ENCODE data around the gene WDR75.
"Not testable (repeated sequence)": the region's sequence is repeated elsewhere in the genome, so short reads cannot be mapped to it uniquely, and the experiment has no call there.

The WDR75 gene

GRCh38 chr2:189421644-189422043 lies 19.6 kb upstream of the WDR75 start:
- Histone ChIP-seq H3K9me3 (ENCODE audit: control insufficient read depth, low read length) (no peaks in the 10 kb centered on the region), H3K79me2 (no peaks in the 10 kb centered on the region), H3K9ac (no peak overlapping the region), H3K4me2 (ENCODE audit: low read length) (no peak overlapping the region), H3K4me1 (no peaks in the 10 kb centered on the region), H3K4me3 (ENCODE audit: low read depth, low read length) (no peak overlapping the region), H3K27me3 (ENCODE audit: control insufficient read depth, insufficient read depth, low read length) (no peaks in the 10 kb centered on the region), H3K36me3 (ENCODE audit: control insufficient read depth, insufficient read depth, low read length) (no peaks in the 10 kb centered on the region), H2AFZ (no peak overlapping the region), H3K27ac (no peak overlapping the region)
- TF ChIP-seq CTCF (IDR thresholded peaks at IDR 0.05), result no peak

- no peaks in the 10 kb centered on the region for H3K36me3 ChIP-seq (ENCODE audit: control insufficient read depth, insufficient read depth, low read length)
- no peak overlapping the region for H3K4me3 ChIP-seq (ENCODE audit: low read depth, low read length)
- H2AFZ ChIP-seq, result no peak overlapping the region
- no peak overlapping the region for H3K4me2 ChIP-seq (ENCODE audit: low read length)
- H3K27ac ChIP-seq, result no peak overlapping the region
- no peaks in the 10 kb centered on the region for H3K79me2 ChIP-seq
- H3K4me1 ChIP-seq, result no peaks in the 10 kb centered on the region
- no peaks in the 10 kb centered on the region for H3K9me3 ChIP-seq (ENCODE audit: control insufficient read depth, low read length)
- TF ChIP-seq CTCF (IDR thresholded peaks at IDR 0.05), result no peak
- H3K9ac ChIP-seq, result no peak overlapping the region
- H3K27me3 ChIP-seq (ENCODE audit: control insufficient read depth, insufficient read depth, low read length), result no peaks in the 10 kb centered on the region
Observed at GRCh38 chr2:189424961-189425360, 16.3 kb upstream of the WDR75 start.

- Histone ChIP-seq H2AFZ (no peak overlapping the region), H3K4me1 (no peaks in the 10 kb centered on the region)
- no peak for TF ChIP-seq CTCF (IDR thresholded peaks at IDR 0.05)
Observed at GRCh38 chr2:189425676-189426075, 15.6 kb upstream of the WDR75 start.

GRCh38 chr2:189426886-189427285 lies 14.4 kb upstream of the WDR75 start:
- Histone ChIP-seq H3K4me2 (ENCODE audit: low read length) (no peak overlapping the region), H3K9ac (no peak overlapping the region), H3K27me3 (ENCODE audit: control insufficient read depth, insufficient read depth, low read length) (no peaks in the 10 kb centered on the region), H3K4me1 (no peaks in the 10 kb centered on the region), H3K9me3 (ENCODE audit: control insufficient read depth, low read length) (no peaks in the 10 kb centered on the region), H3K36me3 (ENCODE audit: control insufficient read depth, insufficient read depth, low read length) (no peaks in the 10 kb centered on the region), H2AFZ (no peak overlapping the region), H3K27ac (no peak overlapping the region), H3K4me3 (ENCODE audit: low read depth, low read length) (no peak overlapping the region), H3K79me2 (no peaks in the 10 kb centered on the region)
- TF ChIP-seq CTCF (IDR thresholded peaks at IDR 0.05), result no peak

More at GRCh38 chr2:189425676-189426075, 15.6 kb upstream of the WDR75 start:
- Histone ChIP-seq H3K4me2 (ENCODE audit: low read length) (no peak overlapping the region), H3K27me3 (ENCODE audit: control insufficient read depth, insufficient read depth, low read length) (no peaks in the 10 kb centered on the region), H3K4me3 (ENCODE audit: low read depth, low read length) (no peak overlapping the region), H3K9ac (no peak overlapping the region), H3K36me3 (ENCODE audit: control insufficient read depth, insufficient read depth, low read length) (no peaks in the 10 kb centered on the region), H3K27ac (no peak overlapping the region), H3K79me2 (no peaks in the 10 kb centered on the region), H3K9me3 (ENCODE audit: control insufficient read depth, low read length) (no peaks in the 10 kb centered on the region)

GRCh38 chr2:189427872-189428271 lies 13.4 kb upstream of the WDR75 start:
- H3K4me3 ChIP-seq (ENCODE audit: low read depth, low read length), result no peak overlapping the region
- no peak overlapping the region for H3K9ac ChIP-seq
- H3K4me2 ChIP-seq (ENCODE audit: low read length), result no peak overlapping the region
- H3K79me2 ChIP-seq, result no peaks in the 10 kb centered on the region
- no peaks in the 10 kb centered on the region for H3K36me3 ChIP-seq (ENCODE audit: control insufficient read depth, insufficient read depth, low read length)
- no peak for TF ChIP-seq CTCF (IDR thresholded peaks at IDR 0.05)
- no peak overlapping the region for H3K27ac ChIP-seq
- no peaks in the 10 kb centered on the region for H3K27me3 ChIP-seq (ENCODE audit: control insufficient read depth, insufficient read depth, low read length)
- no peak overlapping the region for H2AFZ ChIP-seq
- no peaks in the 10 kb centered on the region for H3K9me3 ChIP-seq (ENCODE audit: control insufficient read depth, low read length)
- no peaks in the 10 kb centered on the region for H3K4me1 ChIP-seq

- not testable (repeated sequence) for H3K4me3 ChIP-seq (ENCODE audit: low read depth, low read length); H3K36me3 ChIP-seq (ENCODE audit: control insufficient read depth, insufficient read depth, low read length); H3K4me2 ChIP-seq (ENCODE audit: low read length); H3K27me3 ChIP-seq (ENCODE audit: control insufficient read depth, insufficient read depth, low read length); H3K9me3 ChIP-seq (ENCODE audit: control insufficient read depth, low read length); H3K4me1 ChIP-seq; H2AFZ ChIP-seq; H3K79me2 ChIP-seq; H3K9ac ChIP-seq; H3K27ac ChIP-seq
Observed at GRCh38 chr2:189430448-189430847, 10.8 kb upstream of the WDR75 start.

- not testable (repeated sequence) for H3K4me1 ChIP-seq; H3K27me3 ChIP-seq (ENCODE audit: control insufficient read depth, insufficient read depth, low read length); H3K27ac ChIP-seq; H3K9me3 ChIP-seq (ENCODE audit: control insufficient read depth, low read length); H3K79me2 ChIP-seq; H3K4me2 ChIP-seq (ENCODE audit: low read length); H3K9ac ChIP-seq; H2AFZ ChIP-seq; H3K36me3 ChIP-seq (ENCODE audit: control insufficient read depth, insufficient read depth, low read length); H3K4me3 ChIP-seq (ENCODE audit: low read depth, low read length)
Observed at GRCh38 chr2:189435803-189436202, 5.5 kb upstream of the WDR75 start.

All from parathyroid adenoma (tissue), 2 donors.